Cardiac muscle cell (in vitro differentiated cells and primary cell): ENCODE data around the gene PCDH17. TPM values are rescaled to one million over a fixed set of nuclear protein-coding genes. Genes with fewer than 3 reads are reported as not detected.

Source experiments
- DNase-seq, 2 donors: peaks; one replicate each; pipeline versions ENCODE4 v3.0.0 to v3.0.0-alpha.2; 2010 to 2017; ENCODE audit warnings: low read depth in 1 of 2, low spot score in 1 of 2
- H3K27ac ChIP-seq: fragments of 200-600 bp; sonication (generic); 2 replicates; pipeline ENCODE4 v1.5.1; 2016
- H3K27me3 ChIP-seq: fragments of 200-600 bp; sonication (generic); 2 replicates; pipeline ENCODE4 v1.6.0; 2016; ENCODE audit warnings: control low read depth
- H3K36me3 ChIP-seq: fragments of 200-600 bp; sonication (generic); 2 replicates; pipeline ENCODE4 v1.5.1; 2016; ENCODE audit warnings: control low read depth
- H3K4me1 ChIP-seq: fragments of 200-600 bp; sonication (generic); 2 replicates; pipeline ENCODE4 v1.8.1; 2017; ENCODE audit warnings: low read depth, mild to moderate bottlenecking, mixed run types
- H3K4me3 ChIP-seq: fragments of 200-600 bp; sonication (generic); 2 replicates; pipeline ENCODE4 v1.5.1; 2016; ENCODE audit warnings: mild to moderate bottlenecking
- H3K9me3 ChIP-seq: fragments of 200-600 bp; sonication (generic); 2 replicates; pipeline ENCODE4 v1.5.1; 2017; ENCODE audit warnings: low read depth, mild to moderate bottlenecking, control low read depth
- polyA plus RNA-seq: library from polyadenylated mRNA; unstranded; fragments of >200 nt; fragmentation: Nextera tagmentation; extraction: Ambion mirVana; gene quantifications from 2 replicates; pipeline ENCODE4 v1.2.1, GENCODE V29; 2016
- total RNA-seq: library from RNA; depleted of rRNA; stranded (reverse); fragments of >200 nt; gene quantifications from 2 replicates; pipeline ENCODE4 v1.2.3, GENCODE V29; 2016
- TF ChIP-seq, protein P1 (sequence below): IDR thresholded peaks from 2 replicates; pipeline ENCODE4 v1.5.1; 2012; ENCODE audit warnings: low read depth, mild to moderate bottlenecking, low read length

PCDH17 gene
- total and polyA plus RNA-seq, 2 experiments from 2014 or later, result 0.86 to 11.1 TPM

DNA sequence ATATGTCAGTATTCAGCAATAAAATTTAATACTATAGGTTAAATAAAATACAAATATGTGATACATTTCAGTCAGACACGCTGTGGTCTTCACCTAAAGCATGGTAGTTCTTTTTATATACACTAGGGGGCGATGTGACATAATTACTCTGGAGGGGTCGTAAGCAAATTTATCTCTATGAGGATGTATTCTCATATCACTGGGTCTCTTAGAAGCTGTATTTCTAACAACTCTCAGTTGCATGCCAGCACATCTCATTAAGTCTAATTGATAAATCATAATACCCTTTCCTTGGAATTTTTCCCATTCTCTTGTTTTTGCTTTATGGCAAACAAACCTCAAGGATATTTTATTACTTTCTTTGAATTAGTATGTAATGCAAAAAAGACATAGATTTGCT lies 3.9 kb upstream of the PCDH17 start:
- H3K4me3 ChIP-seq, result no peak overlapping the region
- TF ChIP-seq, protein P1, sequence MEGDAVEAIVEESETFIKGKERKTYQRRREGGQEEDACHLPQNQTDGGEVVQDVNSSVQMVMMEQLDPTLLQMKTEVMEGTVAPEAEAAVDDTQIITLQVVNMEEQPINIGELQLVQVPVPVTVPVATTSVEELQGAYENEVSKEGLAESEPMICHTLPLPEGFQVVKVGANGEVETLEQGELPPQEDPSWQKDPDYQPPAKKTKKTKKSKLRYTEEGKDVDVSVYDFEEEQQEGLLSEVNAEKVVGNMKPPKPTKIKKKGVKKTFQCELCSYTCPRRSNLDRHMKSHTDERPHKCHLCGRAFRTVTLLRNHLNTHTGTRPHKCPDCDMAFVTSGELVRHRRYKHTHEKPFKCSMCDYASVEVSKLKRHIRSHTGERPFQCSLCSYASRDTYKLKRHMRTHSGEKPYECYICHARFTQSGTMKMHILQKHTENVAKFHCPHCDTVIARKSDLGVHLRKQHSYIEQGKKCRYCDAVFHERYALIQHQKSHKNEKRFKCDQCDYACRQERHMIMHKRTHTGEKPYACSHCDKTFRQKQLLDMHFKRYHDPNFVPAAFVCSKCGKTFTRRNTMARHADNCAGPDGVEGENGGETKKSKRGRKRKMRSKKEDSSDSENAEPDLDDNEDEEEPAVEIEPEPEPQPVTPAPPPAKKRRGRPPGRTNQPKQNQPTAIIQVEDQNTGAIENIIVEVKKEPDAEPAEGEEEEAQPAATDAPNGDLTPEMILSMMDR, result peak; percentile 68
- no peak overlapping the region for H3K27ac ChIP-seq
- H3K27me3 ChIP-seq, result peaks cover 14% of the 10 kb centered on the region
- no peaks in the 10 kb centered on the region for H3K4me1 ChIP-seq
- DNase-seq, result peak; percentile 49 to 50
- H3K9me3 ChIP-seq, result no peaks in the 10 kb centered on the region
- no peaks in the 10 kb centered on the region for H3K36me3 ChIP-seq

- DNase-seq, result peak in 1 of 2 donors; percentile 11
- H3K4me1 ChIP-seq, result no peaks in the 10 kb centered on the region
- H3K36me3 ChIP-seq, result no peaks in the 10 kb centered on the region
- TF ChIP-seq, protein P1, result no peak
- no peaks in the 10 kb centered on the region for H3K9me3 ChIP-seq
- peak overlapping the region; percentile 71 for H3K4me3 ChIP-seq
- H3K27me3 ChIP-seq, result peaks cover 31% of the 10 kb centered on the region
- no peak overlapping the region for H3K27ac ChIP-seq
Observed at GRCh38 chr13:57629391-57629804, 2.1 kb upstream of the PCDH17 start.

- DNase-seq, result peak; percentile 84 to 97
- H3K9me3 ChIP-seq, result no peaks in the 10 kb centered on the region
- TF ChIP-seq, protein P1, result no peak
- peak overlapping the region; percentile 71 for H3K4me3 ChIP-seq
- H3K27me3 ChIP-seq, result peaks cover 36% of the 10 kb centered on the region
- H3K4me1 ChIP-seq, result no peaks in the 10 kb centered on the region
- H3K36me3 ChIP-seq, result no peaks in the 10 kb centered on the region
- no peak overlapping the region for H3K27ac ChIP-seq
Observed at GRCh38 chr13:57629821-57630235, 1.7 kb upstream of the PCDH17 start.

DNA sequence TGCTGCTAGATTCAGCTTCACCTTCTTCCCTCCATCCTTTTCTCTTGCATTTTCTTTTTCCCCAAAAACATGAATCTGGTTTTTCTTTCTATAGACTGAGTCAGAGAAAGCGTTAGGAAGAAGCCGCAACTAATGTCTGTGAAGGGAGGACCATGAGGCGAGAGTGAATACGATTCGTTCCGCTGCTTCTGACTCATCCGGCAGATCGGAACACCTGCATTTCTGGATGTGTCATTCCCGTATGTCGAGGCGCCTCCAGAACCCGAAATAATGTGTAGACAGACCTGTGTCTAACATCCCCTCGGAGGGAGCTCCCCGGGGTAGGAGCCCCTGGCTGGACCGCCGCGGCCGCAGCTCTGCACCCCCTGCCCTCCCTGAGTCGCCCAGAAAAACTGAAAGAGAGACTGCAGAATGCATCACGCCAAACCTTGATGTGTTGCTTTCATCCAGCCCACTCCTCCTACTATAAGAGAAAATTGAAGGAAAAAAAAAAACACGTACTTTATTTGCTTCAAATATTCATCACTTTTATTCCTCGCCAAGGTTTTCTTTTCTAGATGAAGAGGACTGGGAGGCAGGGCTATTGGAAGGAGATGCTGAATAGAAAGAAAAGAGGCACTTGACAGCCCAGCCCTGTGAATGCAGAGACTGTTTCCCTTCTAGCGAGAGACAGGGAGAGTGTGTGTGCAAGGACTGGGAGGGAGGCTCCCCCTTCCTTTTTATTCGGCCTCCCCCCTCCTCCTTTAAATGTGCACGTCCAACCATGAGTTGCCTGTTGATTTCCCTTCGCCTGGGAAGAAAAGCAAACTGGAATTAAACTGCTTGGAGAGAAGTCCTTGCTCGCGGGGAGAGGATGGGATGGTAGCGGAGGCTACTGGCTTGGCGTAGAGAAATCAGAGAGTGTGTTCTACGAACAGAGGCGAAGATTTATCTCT lies 616 bp upstream of the PCDH17 start:
- TF ChIP-seq, protein P1, result no peak
- Histone ChIP-seq H3K27ac (no peak overlapping the region), H3K9me3 (no peaks in the 10 kb centered on the region), H3K27me3 (peaks cover 38% of the 10 kb centered on the region), H3K36me3 (no peaks in the 10 kb centered on the region), H3K4me1 (no peaks in the 10 kb centered on the region), H3K4me3 (peak overlapping the region; percentile 71)
- peak; percentile 5 to 30 for DNase-seq

GRCh38 chr13:57632276-57633140 lies 964 bp downstream of the PCDH17 start:
- peak overlapping the region; percentile 71 for H3K4me3 ChIP-seq
- peak; percentile 12 to 53 for DNase-seq
- H3K9me3 ChIP-seq, result no peaks in the 10 kb centered on the region
- no peaks in the 10 kb centered on the region for H3K36me3 ChIP-seq
- TF ChIP-seq, protein P1, result no peak
- peaks cover 38% of the 10 kb centered on the region for H3K27me3 ChIP-seq
- no peak overlapping the region for H3K27ac ChIP-seq
- no peaks in the 10 kb centered on the region for H3K4me1 ChIP-seq
